Gastroesophageal sphincter (tissue), 3 donors: ENCODE data around the gene CRACR2B.

Experiments
- EP300 ChIP-seq: sonication (generic); formaldehyde crosslinking; IDR thresholded peaks from one replicate; pipeline ENCODE4 v1.6.1; 2017; ENCODE audit warnings: antibody characterized with exemption, mild to moderate bottlenecking
- TF ChIP-seq, protein P1 (sequence below), 4 experiments: fragments of 200-600 bp in 2 of 4; fragments of 450-650 bp in 2 of 4; sonication (generic) in 1 of 4; IDR thresholded peaks; one replicate each; pipeline ENCODE4 v1.5.1; 2017 to 2019; ENCODE audit warnings: antibody characterized with exemption in 4 of 4, mild to moderate bottlenecking in 2 of 4, moderate library complexity in 2 of 4

DNA sequence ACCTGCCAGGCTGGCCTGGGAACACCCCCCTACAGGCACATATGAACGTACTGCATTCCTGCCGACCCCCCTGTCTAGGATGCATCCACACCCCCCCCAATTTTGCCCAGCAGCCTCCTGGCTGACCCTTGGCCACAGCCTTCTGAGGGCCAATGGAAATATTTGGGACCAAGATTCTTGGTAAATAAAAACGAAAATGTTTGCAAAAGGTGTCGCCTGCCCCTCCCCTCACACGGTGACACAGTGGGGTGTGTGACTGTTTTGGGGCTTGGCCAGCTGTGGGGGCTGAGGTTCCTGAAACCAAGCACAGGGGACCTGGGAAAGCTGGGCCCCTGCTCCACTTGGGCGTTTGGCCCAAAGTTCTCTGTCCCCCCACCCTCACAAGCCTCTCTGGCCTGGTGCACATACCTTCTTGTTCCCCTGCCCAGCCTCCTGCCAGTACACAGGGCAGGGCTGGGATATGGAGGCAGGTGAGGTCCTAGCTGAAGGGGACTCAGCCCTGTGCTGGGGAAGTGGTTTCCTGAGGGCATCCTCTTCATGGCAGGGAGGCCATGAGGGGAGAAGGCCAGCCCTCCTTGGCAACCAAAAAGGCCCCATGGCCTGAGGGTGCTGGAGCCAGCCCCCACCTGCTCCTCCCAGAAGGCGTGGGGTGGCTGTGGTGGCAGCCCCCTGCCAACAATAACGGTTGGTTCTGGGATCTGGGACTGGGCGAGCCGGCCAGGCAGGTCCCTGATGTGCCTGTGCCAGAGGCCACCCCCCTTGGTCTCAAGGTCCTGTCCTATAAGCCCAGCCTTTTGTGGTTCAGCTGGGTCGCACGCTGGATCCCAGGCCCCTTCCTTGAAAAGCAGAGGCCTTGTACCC lies 2.1 kb upstream of the CRACR2B start:
- TF ChIP-seq, protein P1, sequence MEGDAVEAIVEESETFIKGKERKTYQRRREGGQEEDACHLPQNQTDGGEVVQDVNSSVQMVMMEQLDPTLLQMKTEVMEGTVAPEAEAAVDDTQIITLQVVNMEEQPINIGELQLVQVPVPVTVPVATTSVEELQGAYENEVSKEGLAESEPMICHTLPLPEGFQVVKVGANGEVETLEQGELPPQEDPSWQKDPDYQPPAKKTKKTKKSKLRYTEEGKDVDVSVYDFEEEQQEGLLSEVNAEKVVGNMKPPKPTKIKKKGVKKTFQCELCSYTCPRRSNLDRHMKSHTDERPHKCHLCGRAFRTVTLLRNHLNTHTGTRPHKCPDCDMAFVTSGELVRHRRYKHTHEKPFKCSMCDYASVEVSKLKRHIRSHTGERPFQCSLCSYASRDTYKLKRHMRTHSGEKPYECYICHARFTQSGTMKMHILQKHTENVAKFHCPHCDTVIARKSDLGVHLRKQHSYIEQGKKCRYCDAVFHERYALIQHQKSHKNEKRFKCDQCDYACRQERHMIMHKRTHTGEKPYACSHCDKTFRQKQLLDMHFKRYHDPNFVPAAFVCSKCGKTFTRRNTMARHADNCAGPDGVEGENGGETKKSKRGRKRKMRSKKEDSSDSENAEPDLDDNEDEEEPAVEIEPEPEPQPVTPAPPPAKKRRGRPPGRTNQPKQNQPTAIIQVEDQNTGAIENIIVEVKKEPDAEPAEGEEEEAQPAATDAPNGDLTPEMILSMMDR (IDR thresholded peaks at IDR 0.05), result no peak
- no peak for TF ChIP-seq EP300
